Endothelial cell of umbilical vein (primary cell): ENCODE data around the gene PCNX4. TPM values are rescaled to one million over a fixed set of nuclear protein-coding genes. Genes with fewer than 3 reads are reported as not detected.

Source experiments
- BruUV-seq: library from RNA; stranded (reverse); fragments of 400-500 nt; replicated peaks from 2 replicates; lab custom pipeline; 2021; lab: Mats Ljungman, UMichigan
- CTCF ChIA-PET: fragments of 300-600, 350-600 bp; sonication (Branson Sonifier 250); formaldehyde crosslinking; loops from one replicate; lab custom pipeline; 2021; ENCODE audit warnings: antibody characterized with exemption, inconsistent platforms; lab: Charles Lee
- POLR2A ChIA-PET: fragments of 300-600, 350-600 bp; sonication (Branson Sonifier 250); formaldehyde crosslinking; loops from one replicate; lab custom pipeline; 2021; ENCODE audit warnings: antibody characterized with exemption, inconsistent platforms; lab: Charles Lee
- DNase-seq: peaks from one replicate; pipeline ENCODE4 v3.0.0-alpha.2; 2011; ENCODE audit warnings: low read depth, low spot score
- FAIRE-seq: peaks from 2 replicates; lab custom pipeline; 2011; peaks lifted over from hg19 to GRCh38; lab: Jason Lieb, UNC
- H2AFZ ChIP-seq: 2 replicates; pipeline ENCODE4 v1.6.0; 2012; ENCODE audit warnings: low read depth, low read length, control low read depth, inconsistent platforms
- H3K27ac ChIP-seq: 2 replicates; pipeline ENCODE4 v1.5.1; 2011; ENCODE audit warnings: low read depth, mild to moderate bottlenecking, control low read depth, low read length, moderate library complexity; ENCODE audit not compliant: insufficient read depth
- H3K27me3 ChIP-seq, 2 experiments: 2 replicates each; pipeline versions ENCODE4 v1.6.0 to v1.6.1; 2011; ENCODE audit warnings: low read length in 2 of 2, mixed read lengths in 1 of 2; ENCODE audit not compliant: control insufficient read depth in 2 of 2, insufficient read depth in 2 of 2
- H3K36me3 ChIP-seq, 2 experiments: 2 replicates in 1 of 2; 3 replicates in 1 of 2; pipeline ENCODE4 v1.5.1; 2011; ENCODE audit warnings: low read length in 2 of 2, mild to moderate bottlenecking in 1 of 2, moderate library complexity in 1 of 2; ENCODE audit not compliant: control insufficient read depth in 2 of 2, insufficient read depth in 2 of 2; ENCODE audit errors: extremely low read depth in 1 of 2
- H3K4me1 ChIP-seq: 3 replicates; pipeline ENCODE4 v1.5.1; 2011; ENCODE audit warnings: mild to moderate bottlenecking, low read length; ENCODE audit not compliant: control insufficient read depth, insufficient read depth; ENCODE audit errors: extremely low read depth
- H3K4me2 ChIP-seq: 2 replicates; pipeline ENCODE4 v1.6.1; 2011; ENCODE audit warnings: low read length, control low read depth, mixed read lengths; ENCODE audit not compliant: insufficient read depth
- H3K4me3 ChIP-seq, 3 experiments: fragments of 200-600 bp in 1 of 3; sonication (generic), shearing (Covaris generic) in 1 of 3; replicated peaks in 1 of 3; 2 replicates each; pipeline ENCODE4 v1.5.1; 2011 to 2016; ENCODE audit warnings: control low read depth in 3 of 3, low read length in 3 of 3, mild to moderate bottlenecking in 2 of 3, inconsistent platforms in 1 of 3, low read depth in 1 of 3, moderate library complexity in 1 of 3; ENCODE audit not compliant: insufficient read depth in 1 of 3
- H3K79me2 ChIP-seq: 2 replicates; pipeline ENCODE4 v1.6.0; 2012; ENCODE audit warnings: low read length, inconsistent platforms; ENCODE audit not compliant: control insufficient read depth, insufficient read depth
- H3K9ac ChIP-seq: replicated peaks from 2 replicates; pipeline ENCODE3; 2011; ENCODE audit warnings: low read length, control low read depth; ENCODE audit not compliant: insufficient read depth; ENCODE audit errors: extremely low read depth
- H3K9me1 ChIP-seq: replicated peaks from 3 replicates; pipeline ENCODE4 v1.6.0; 2011; ENCODE audit warnings: mild to moderate bottlenecking, low read length; ENCODE audit not compliant: control insufficient read depth, insufficient read depth; ENCODE audit errors: extremely low read depth
- H3K9me3 ChIP-seq: replicated peaks from 2 replicates; pipeline ENCODE4 v1.5.1; 2012; ENCODE audit warnings: low read length, inconsistent platforms; ENCODE audit not compliant: control insufficient read depth, insufficient read depth
- H4K20me1 ChIP-seq: replicated peaks from 2 replicates; pipeline ENCODE3; 2011; ENCODE audit warnings: mild to moderate bottlenecking, low read length; ENCODE audit not compliant: control insufficient read depth, insufficient read depth; ENCODE audit errors: extremely low read depth
- CTCF ChIP-seq, 2 donors: IDR thresholded peaks; 1 replicate in 1 of 2; 2 replicates in 1 of 2; pipeline ENCODE4 v1.5.1; 2011; ENCODE audit warnings: low read length in 2 of 2, mild to moderate bottlenecking in 2 of 2, moderate library complexity in 2 of 2, control low read depth in 1 of 2, inconsistent platforms in 1 of 2, low read depth in 1 of 2; ENCODE audit not compliant: insufficient read depth in 1 of 2; ENCODE audit errors: extremely low read depth in 1 of 2
- EZH2 ChIP-seq: IDR thresholded peaks from 2 replicates; pipeline ENCODE4 v1.6.1; 2012; ENCODE audit warnings: borderline replicate concordance, low read depth, mild to moderate bottlenecking, moderate library complexity, low read length, inconsistent platforms; ENCODE audit not compliant: severe bottlenecking
- FOS ChIP-seq: IDR thresholded peaks from 2 replicates; pipeline ENCODE4 v1.6.1; 2011; ENCODE audit warnings: mild to moderate bottlenecking, low read length, moderate library complexity, borderline replicate concordance; ENCODE audit not compliant: insufficient read depth
- GATA2 ChIP-seq: IDR thresholded peaks from 2 replicates; pipeline ENCODE4 v1.7.0; 2011; ENCODE audit warnings: low read depth, mild to moderate bottlenecking, moderate library complexity, mixed read lengths, low read length; ENCODE audit not compliant: insufficient read length, insufficient read depth
- JUN ChIP-seq: IDR thresholded peaks from 2 replicates; pipeline ENCODE4 v1.6.1; 2011; ENCODE audit warnings: borderline replicate concordance, low read depth; ENCODE audit not compliant: insufficient read length, insufficient read depth
- MAX ChIP-seq: IDR thresholded peaks from 2 replicates; pipeline ENCODE4 v1.6.1; 2011; ENCODE audit not compliant: insufficient read depth, insufficient read length
- MYC ChIP-seq: IDR thresholded peaks from one replicate; pipeline ENCODE4 v1.6.1; 2011; ENCODE audit warnings: mild to moderate bottlenecking, low read depth, low read length
- POLR2A ChIP-seq: IDR thresholded peaks from 2 replicates; pipeline ENCODE4 v1.6.1; 2012; ENCODE audit warnings: low read depth, mild to moderate bottlenecking, control low read depth, low read length
- POLR2AphosphoS5 ChIP-seq: IDR thresholded peaks from 2 replicates; pipeline ENCODE4 v1.6.1; 2012; ENCODE audit warnings: low read depth, mild to moderate bottlenecking, control low read depth, low read length, moderate library complexity; ENCODE audit not compliant: insufficient read depth
- dilution Hi-C: fragments of 300-500 bp; cut with MboI; formaldehyde crosslinking; loops from one replicate; pipeline ENCODE4 v1.15.0; 2019; ENCODE audit warnings: low sequenced_read_pairs; ENCODE audit not compliant: extremely low pct_ligation_motif_present
- intact Hi-C: fragments of 100-400 bp; cut with micrococcal nuclease; formaldehyde crosslinking; loops from one replicate; pipeline ENCODE4 v1.10.0; 2022
- polyA plus RNA-seq, 4 experiments: library from polyadenylated mRNA; depleted of rRNA in 3 of 4; stranded (reverse) in 3 of 4; unstranded in 1 of 4; fragments of >200 nt; gene quantifications; 2 replicates each; pipeline versions ENCODE4 v1.2.1 to v1.2.3, GENCODE V29; 2011 to 2012; ENCODE audit warnings: missing spikeins in 1 of 4
- total RNA-seq: library from RNA; stranded (reverse); gene quantifications from 2 replicates; pipeline ENCODE4 v1.2.3, GENCODE V29; 2021

PCNX4 gene
- total and polyA plus RNA-seq, 2 donors (not counting 3 experiments of a cell fraction or from before 2014, with no cell fraction given): 35.5 to 51.6 TPM

DNA sequence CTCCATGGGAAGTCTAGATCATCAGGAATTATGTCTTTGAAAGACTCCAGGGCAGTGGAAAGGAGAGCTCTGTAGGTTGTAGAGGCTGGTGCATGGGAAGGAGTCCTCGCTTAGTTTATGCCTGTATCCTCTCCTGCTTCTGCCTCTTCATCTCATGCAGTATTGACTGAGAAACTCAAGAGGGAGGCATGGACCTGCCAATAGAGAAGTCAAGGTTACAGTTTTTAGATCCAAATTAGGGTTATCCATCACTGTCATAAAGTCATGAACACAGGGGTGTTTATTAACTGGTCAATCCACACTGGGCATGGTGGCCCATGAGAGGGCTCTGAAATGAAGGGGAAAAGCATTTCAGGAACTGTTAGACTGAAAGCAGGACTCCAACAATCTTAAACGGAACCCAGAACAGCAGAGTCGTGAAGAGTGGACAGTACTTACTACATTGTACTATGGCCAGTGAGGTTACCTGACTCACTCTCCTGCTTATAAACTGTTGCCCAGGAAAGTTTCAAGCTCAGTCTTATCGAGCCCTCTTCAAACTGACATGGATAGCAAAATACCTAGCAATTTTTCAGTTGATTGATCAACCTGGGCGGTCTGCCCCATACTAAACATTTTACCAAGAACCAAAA is 103.6 kb downstream of the PCNX4 start:
- no TSS peak for BruUV-seq
- FAIRE-seq: no peak

More for the DNA sequence above, 103.6 kb downstream of the PCNX4 start:
- CTCF ChIA-PET: no interaction called here
- Histone ChIP-seq H3K4me2 (no peak overlapping the region), H3K27me3 (peaks cover 2 to 14% of the 10 kb centered on the region in 2 experiments), H3K9ac (no peak overlapping the region), H3K4me3 (no peak overlapping the region), H3K36me3 (no peaks in the 10 kb centered on the region), H3K9me1 (no peaks in the 10 kb centered on the region), H3K9me3 (no peaks in the 10 kb centered on the region), H3K4me1 (no peaks in the 10 kb centered on the region), H2AFZ (no peak overlapping the region), H4K20me1 (no peaks in the 10 kb centered on the region), H3K27ac (no peak overlapping the region), H3K79me2 (no peaks in the 10 kb centered on the region)
- no peak for DNase-seq
- dilution Hi-C loops: no loop called here
- TF ChIP-seq CTCF (IDR thresholded peaks at IDR 0.05; ENCODE audit: extremely low read depth in 1 of 2, insufficient read depth in 1 of 2, low read depth in 1 of 2, low read length in 2 of 2) (no peak), POLR2A (no peak), JUN (no peak), GATA2 (no peak), EZH2 (no peak), MAX (no peak), MYC (no peak), POLR2AphosphoS5 (no peak), FOS (no peak)
- intact Hi-C loops: no loop called here
- POLR2A ChIA-PET: no interaction called here
